Epithelial cell of proximal tubule (primary cell): Measurements from ENCODE around the gene CGNL1. TPM values are rescaled to one million over a fixed set of nuclear protein-coding genes. Genes with fewer than 3 reads are reported as not detected.

Experiments
- DNase-seq: peaks from one replicate; pipeline ENCODE4 v3.0.0-alpha.2; 2011; ENCODE audit warnings: low read depth
- H3K4me3 ChIP-seq: 2 replicates; pipeline ENCODE4 v1.5.1; 2011; ENCODE audit warnings: low read depth, mild to moderate bottlenecking, low read length
- total RNA-seq: library from RNA; depleted of rRNA; stranded (reverse); fragments of >200 nt; gene quantifications from 2 replicates; pipeline ENCODE4 v1.2.3, GENCODE V29; 2015
- TF ChIP-seq, protein P1 (sequence below): conservative IDR thresholded peaks from 2 replicates; pipeline ENCODE4 v1.5.1; 2012; ENCODE audit warnings: low read depth, mild to moderate bottlenecking, low read length

Gene CGNL1
- total RNA-seq, 1 donor from 2014 or later, result 3.2 TPM

DNA sequence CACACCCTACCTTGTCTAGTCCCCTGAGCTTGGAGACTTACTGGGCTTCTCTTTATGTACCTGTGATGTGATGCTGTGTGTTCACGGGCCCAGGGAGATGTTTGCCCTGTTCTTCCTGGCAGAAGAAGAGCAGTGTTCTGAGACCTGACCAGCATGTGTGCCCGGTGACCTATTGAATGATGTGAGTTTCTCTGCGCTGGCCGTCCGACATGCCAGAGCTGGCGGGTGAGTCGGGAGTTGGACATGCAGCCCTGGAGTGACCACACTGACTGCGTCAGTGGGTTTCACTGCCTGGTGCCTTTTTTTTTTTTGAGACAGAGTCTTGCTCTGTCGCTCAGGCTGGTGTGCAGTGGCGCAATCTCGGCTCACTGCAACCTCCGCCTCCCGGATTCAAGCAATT, 42.3 kb downstream of the CGNL1 start:
- peak; percentile 85 for DNase-seq
- no peak overlapping the region for H3K4me3 ChIP-seq
- TF ChIP-seq, protein P1, sequence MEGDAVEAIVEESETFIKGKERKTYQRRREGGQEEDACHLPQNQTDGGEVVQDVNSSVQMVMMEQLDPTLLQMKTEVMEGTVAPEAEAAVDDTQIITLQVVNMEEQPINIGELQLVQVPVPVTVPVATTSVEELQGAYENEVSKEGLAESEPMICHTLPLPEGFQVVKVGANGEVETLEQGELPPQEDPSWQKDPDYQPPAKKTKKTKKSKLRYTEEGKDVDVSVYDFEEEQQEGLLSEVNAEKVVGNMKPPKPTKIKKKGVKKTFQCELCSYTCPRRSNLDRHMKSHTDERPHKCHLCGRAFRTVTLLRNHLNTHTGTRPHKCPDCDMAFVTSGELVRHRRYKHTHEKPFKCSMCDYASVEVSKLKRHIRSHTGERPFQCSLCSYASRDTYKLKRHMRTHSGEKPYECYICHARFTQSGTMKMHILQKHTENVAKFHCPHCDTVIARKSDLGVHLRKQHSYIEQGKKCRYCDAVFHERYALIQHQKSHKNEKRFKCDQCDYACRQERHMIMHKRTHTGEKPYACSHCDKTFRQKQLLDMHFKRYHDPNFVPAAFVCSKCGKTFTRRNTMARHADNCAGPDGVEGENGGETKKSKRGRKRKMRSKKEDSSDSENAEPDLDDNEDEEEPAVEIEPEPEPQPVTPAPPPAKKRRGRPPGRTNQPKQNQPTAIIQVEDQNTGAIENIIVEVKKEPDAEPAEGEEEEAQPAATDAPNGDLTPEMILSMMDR, result no peak

DNA sequence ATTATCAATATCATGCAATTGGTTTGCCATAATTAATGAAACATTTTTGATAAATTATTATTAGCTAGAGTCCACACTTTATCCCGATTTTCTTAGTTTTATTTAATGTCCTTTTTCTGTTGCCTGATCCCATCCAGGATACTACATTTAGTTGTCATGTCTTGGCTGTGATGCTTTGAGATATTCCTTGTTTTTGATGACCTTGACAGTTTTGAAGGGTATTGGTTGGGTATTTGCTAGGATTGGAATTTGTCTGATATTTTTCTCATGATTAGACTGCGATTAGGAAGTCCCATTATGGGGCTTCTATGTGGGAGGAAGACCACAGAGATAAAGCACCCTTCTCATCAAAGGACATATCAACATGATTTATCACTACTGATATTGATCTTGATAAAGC, 43.0 kb downstream of the CGNL1 start:
- no peak overlapping the region for H3K4me3 ChIP-seq
- TF ChIP-seq, protein P1, result no peak
- DNase-seq, result no peak

DNA sequence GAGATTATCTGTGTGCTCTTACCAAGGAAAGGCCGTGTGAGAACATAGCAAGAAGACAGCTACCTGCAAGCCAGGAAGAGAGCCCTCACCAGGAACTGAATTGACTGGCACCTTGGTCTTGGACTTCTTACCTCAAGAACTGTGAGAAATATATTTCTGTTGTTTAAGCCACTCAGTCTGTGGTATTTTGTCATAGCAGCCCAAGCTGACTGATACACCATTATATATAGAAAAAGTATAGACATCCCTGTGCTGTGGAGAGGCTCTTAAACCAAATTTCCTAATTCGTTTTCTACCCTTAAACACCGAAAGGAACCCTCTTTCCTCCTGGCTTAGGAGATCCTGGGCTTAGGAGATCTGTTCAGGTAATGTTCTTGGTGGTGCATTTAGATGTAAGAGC, 44.8 kb downstream of the CGNL1 start:
- TF ChIP-seq, protein P1, result no peak
- H3K4me3 ChIP-seq, result no peak overlapping the region
- DNase-seq, result no peak

DNA sequence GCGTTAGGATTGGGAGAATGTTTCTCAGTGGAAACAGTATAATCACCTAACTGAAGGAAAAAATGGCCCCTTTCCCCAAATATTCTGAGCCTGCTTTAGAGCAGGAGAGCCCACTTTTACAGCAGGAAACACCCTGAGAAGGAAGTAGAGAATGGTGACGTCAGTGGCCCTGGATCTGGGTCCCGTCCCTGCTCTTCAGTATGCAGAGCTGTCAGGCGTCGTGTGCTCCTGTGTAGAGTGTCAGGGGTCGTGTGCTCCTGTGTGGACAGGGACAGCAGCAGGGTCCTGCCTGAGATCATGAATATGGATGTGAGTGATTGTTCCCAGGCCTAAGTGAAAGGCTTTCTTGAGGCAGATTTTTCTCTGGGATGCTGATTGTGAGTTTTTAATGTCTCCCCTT, 45.2 kb downstream of the CGNL1 start:
- TF ChIP-seq, protein P1, result no peak
- DNase-seq, result no peak

DNA sequence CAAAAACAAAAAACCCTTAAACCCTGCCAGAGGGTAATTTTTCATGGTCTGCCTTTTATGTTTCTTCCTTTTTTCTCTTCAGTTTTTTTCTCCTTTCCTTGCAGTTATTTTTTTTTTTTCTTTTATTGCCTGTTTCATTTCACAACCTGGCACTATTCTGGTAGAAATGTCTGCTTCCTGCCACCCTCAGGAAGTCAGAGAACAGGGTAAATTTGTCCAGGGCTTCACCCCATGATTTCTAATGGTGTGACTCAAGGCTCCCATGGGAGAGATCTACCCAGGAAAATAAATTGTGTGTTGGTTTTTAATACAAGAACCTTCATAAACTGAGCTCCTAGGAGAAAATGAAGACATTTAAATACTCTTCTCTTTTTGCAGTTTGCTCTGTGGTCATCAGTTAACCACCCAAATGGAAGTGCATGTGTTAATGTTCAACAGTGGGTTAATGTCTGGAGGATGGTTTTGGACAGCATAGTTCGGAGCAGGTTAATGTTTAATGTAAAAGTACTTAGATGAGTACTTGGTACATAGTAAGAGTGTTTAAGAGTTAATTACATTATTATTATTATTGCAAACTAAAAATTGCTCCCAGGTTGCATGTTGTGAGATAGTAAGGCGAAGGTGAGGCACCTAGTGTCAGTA, 45.9 kb downstream of the CGNL1 start:
- TF ChIP-seq, protein P1, result no peak
- DNase-seq, result no peak
- H3K4me3 ChIP-seq, result no peak overlapping the region

More for the DNA sequence above, 45.2 kb downstream of the CGNL1 start:
- H3K4me3 ChIP-seq, result no peak overlapping the region

DNA sequence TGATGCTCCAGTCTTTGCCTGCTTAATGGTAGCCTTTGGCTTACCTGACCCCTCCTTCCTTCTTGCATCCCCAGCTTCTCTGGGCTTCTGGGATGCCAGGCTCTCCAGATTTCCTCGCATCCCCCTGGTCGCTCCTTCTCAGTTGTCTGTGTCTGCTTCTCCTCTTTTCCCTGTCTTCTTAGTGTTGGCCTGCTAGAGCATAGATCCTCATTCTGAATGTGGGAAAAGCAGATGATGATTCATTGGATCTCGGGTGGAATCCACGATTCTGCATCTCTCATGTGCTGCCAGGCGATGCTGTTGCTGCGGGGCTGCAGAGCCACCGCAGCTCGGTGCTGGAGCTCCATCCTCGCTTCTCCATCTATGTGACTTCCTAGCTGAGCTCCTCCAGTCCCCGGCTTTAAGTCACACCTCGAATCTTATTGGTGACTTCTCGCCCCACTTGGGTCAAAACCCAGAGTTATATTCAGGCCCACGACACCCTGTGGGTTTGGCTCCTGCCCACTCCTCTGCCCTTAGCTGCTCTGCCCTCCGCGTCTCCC, 47.4 kb downstream of the CGNL1 start:
- DNase-seq, result no peak
- TF ChIP-seq, protein P1, result no peak
- no peak overlapping the region for H3K4me3 ChIP-seq
